ENCODE results near the gene UNC93A.

DNA sequence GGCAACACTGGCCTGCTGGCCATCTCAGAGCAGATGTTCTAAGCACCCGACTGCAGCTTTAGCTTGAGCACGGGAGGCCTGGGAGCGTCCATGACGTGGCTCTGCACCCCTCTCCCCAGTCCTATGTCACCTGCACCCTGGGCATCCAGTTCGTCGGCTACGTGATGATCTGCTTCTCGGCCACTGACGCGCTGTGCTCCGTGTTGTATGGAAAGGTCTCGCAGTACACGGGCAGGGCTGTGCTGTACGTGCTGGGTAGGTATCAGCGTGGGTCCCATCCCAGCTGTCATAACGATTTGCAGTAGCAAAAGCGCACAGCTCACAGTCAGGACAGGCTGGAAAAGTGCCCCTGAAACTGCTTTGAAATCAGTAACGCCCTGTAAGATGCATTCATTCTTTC is 14.7 kb downstream of the UNC93A start:
- TF ChIP-seq, protein P1, sequence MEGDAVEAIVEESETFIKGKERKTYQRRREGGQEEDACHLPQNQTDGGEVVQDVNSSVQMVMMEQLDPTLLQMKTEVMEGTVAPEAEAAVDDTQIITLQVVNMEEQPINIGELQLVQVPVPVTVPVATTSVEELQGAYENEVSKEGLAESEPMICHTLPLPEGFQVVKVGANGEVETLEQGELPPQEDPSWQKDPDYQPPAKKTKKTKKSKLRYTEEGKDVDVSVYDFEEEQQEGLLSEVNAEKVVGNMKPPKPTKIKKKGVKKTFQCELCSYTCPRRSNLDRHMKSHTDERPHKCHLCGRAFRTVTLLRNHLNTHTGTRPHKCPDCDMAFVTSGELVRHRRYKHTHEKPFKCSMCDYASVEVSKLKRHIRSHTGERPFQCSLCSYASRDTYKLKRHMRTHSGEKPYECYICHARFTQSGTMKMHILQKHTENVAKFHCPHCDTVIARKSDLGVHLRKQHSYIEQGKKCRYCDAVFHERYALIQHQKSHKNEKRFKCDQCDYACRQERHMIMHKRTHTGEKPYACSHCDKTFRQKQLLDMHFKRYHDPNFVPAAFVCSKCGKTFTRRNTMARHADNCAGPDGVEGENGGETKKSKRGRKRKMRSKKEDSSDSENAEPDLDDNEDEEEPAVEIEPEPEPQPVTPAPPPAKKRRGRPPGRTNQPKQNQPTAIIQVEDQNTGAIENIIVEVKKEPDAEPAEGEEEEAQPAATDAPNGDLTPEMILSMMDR (IDR thresholded peaks at IDR 0.05), result no peak
- TF ChIP-seq POLR2A (IDR thresholded peaks at IDR 0.05), result no peak
